PC-3 (cell line): ENCODE results near the gene PSKH1. TPM values are rescaled to one million over a fixed set of nuclear protein-coding genes. Genes with fewer than 3 reads are reported as not detected.
A peak's percentile ranks its signal among the peaks of the same experiment; 100 is the strongest.

ENCODE experiments used
- ATAC-seq: fragments of 200-7000 bp; cut with Tn5 transposase; 2 replicates; pipeline ENCODE4 v1.9.1; 2020; ENCODE audit warnings: mild to moderate bottlenecking, moderate library complexity
- BruUV-seq: library from RNA; stranded (reverse); fragments of 400-500 nt; replicated peaks from 2 replicates; lab custom pipeline; 2021; lab: Mats Ljungman, UMichigan
- CTCF ChIA-PET: fragments of 300-600 bp; sonication (Branson Sonifier 250); formaldehyde crosslinking; loops from one replicate; lab custom pipeline; 2022; ENCODE audit warnings: antibody characterized with exemption; lab: Charles Lee
- POLR2A ChIA-PET: fragments of 300-600 bp; sonication (Branson Sonifier 250); formaldehyde crosslinking; loops from one replicate; lab custom pipeline; 2022; ENCODE audit warnings: antibody characterized with exemption; ENCODE audit not compliant: unreplicated experiment; lab: Charles Lee
- DNase-seq: peaks from one replicate; pipeline ENCODE4 v3.0.0-alpha.2; 2015
- H2AFZ ChIP-seq: fragments of 300-600 bp; sonication (generic); 2 replicates; pipeline ENCODE4 v1.6.0; 2016; ENCODE audit warnings: antibody characterized with exemption, low read length
- H3F3A ChIP-seq: fragments of 300-600 bp; sonication (generic); one replicate; pipeline ENCODE4 v1.6.0; 2017; ENCODE audit warnings: antibody characterized with exemption, low read length, control low read depth, mild to moderate bottlenecking; ENCODE audit not compliant: unreplicated experiment
- H3K27ac ChIP-seq: fragments of 300-600 bp; sonication (generic); 2 replicates; pipeline ENCODE4 v1.5.1; 2016; ENCODE audit warnings: mild to moderate bottlenecking, low read length
- H3K27me3 ChIP-seq: fragments of 300-600 bp; sonication (generic); 2 replicates; pipeline ENCODE4 v1.6.1; 2016; ENCODE audit warnings: low read length, mixed read lengths
- H3K36me3 ChIP-seq: fragments of 300-600 bp; sonication (generic); 2 replicates; pipeline ENCODE4 v1.6.1; 2016; ENCODE audit warnings: low read depth, mixed run types, low read length, mixed read lengths
- H3K4me1 ChIP-seq: fragments of 300-600 bp; sonication (generic); 2 replicates; pipeline ENCODE4 v1.5.1; 2016; ENCODE audit warnings: low read length; ENCODE audit not compliant: insufficient read depth
- H3K4me2 ChIP-seq: fragments of 300-600 bp; sonication (generic); 2 replicates; pipeline ENCODE4 v1.6.0; 2016; ENCODE audit warnings: low read length
- H3K4me3 ChIP-seq: fragments of 300-600 bp; sonication (generic); 2 replicates; pipeline ENCODE4 v1.5.1; 2016; ENCODE audit warnings: mild to moderate bottlenecking, low read length, mixed read lengths
- H3K79me2 ChIP-seq: fragments of 300-600 bp; sonication (generic); 2 replicates; pipeline ENCODE4 v1.6.1; 2017; ENCODE audit warnings: low read length, mixed read lengths
- H3K9ac ChIP-seq: fragments of 300-600 bp; sonication (generic); 2 replicates; pipeline ENCODE4 v1.6.0; 2016; ENCODE audit warnings: mild to moderate bottlenecking, low read length
- H3K9me2 ChIP-seq: fragments of 300-600 bp; sonication (generic); replicated peaks from 2 replicates; pipeline ENCODE4 v1.6.1; 2016; ENCODE audit warnings: mixed run types, low read length, mixed read lengths
- H3K9me3 ChIP-seq: fragments of 300-600 bp; sonication (generic); 2 replicates; pipeline ENCODE4 v1.6.1; 2016; ENCODE audit warnings: low read length, mixed read lengths
- H4K20me1 ChIP-seq: fragments of 300-600 bp; sonication (generic); 2 replicates; pipeline ENCODE4 v1.6.1; 2016; ENCODE audit warnings: low read length, mixed read lengths
- EZH2 ChIP-seq: fragments of 300-600 bp; sonication (generic); IDR thresholded peaks from one replicate; pipeline ENCODE4 v1.6.1; 2017; ENCODE audit warnings: antibody characterized with exemption, mild to moderate bottlenecking, low read length; ENCODE audit not compliant: unreplicated experiment
- EZH2phosphoT487 ChIP-seq: fragments of 300-600 bp; sonication (generic); IDR thresholded peaks from 2 replicates; pipeline ENCODE4 v1.6.1; 2018; ENCODE audit warnings: mild to moderate bottlenecking, antibody characterized with exemption, low read length, borderline replicate concordance
- intact Hi-C: fragments of 100-400 bp; cut with micrococcal nuclease; formaldehyde crosslinking; loops from 2 replicates; pipeline ENCODE4 v1.9.0; 2023
- total RNA-seq: library from RNA; depleted of rRNA; stranded (reverse); fragments of >200 nt; gene quantifications from 2 replicates; pipeline ENCODE4 v1.2.3, GENCODE V29; 2014
- TF ChIP-seq, protein P1 (sequence below): fragments of 300-600 bp; sonication (generic); conservative IDR thresholded peaks from 2 replicates; pipeline ENCODE4 v1.5.1; 2017; ENCODE audit warnings: antibody characterized with exemption, low read depth, mild to moderate bottlenecking, low read length

Gene PSKH1
- total RNA-seq, 1 experiment from 2014 or later = 6.6 TPM

GRCh38 chr16:67856927-67857546 is 36.0 kb upstream of the PSKH1 start:
- Histone ChIP-seq H3K4me3 (no peak overlapping the region), H3K36me3 (peaks cover 10% of the 10 kb centered on the region), H3F3A (no peaks in the 10 kb centered on the region), H3K9me3 (no peaks in the 10 kb centered on the region), H3K4me1 (peaks cover 41% of the 10 kb centered on the region), H3K27ac (peak overlapping the region; percentile 97), H3K9me2 (no peaks in the 10 kb centered on the region), H2AFZ (no peak overlapping the region), H3K4me2 (peak overlapping the region; percentile 75), H3K27me3 (no peaks in the 10 kb centered on the region), H3K79me2 (peaks cover 96% of the 10 kb centered on the region), H4K20me1 (peaks cover 7% of the 10 kb centered on the region; the same call in 1 of the 2 replicates), H3K9ac (peak overlapping the region; percentile 52)
- no peak for ATAC-seq
- no peak for TF ChIP-seq EZH2
- TF ChIP-seq EZH2phosphoT487 = no peak
- TF ChIP-seq, protein P1, sequence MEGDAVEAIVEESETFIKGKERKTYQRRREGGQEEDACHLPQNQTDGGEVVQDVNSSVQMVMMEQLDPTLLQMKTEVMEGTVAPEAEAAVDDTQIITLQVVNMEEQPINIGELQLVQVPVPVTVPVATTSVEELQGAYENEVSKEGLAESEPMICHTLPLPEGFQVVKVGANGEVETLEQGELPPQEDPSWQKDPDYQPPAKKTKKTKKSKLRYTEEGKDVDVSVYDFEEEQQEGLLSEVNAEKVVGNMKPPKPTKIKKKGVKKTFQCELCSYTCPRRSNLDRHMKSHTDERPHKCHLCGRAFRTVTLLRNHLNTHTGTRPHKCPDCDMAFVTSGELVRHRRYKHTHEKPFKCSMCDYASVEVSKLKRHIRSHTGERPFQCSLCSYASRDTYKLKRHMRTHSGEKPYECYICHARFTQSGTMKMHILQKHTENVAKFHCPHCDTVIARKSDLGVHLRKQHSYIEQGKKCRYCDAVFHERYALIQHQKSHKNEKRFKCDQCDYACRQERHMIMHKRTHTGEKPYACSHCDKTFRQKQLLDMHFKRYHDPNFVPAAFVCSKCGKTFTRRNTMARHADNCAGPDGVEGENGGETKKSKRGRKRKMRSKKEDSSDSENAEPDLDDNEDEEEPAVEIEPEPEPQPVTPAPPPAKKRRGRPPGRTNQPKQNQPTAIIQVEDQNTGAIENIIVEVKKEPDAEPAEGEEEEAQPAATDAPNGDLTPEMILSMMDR = no peak
- intact Hi-C loops = no loop called here
- no peak for DNase-seq
- no TSS peak for BruUV-seq
- ChIA-PET CTCF (interaction anchor here (0.7 to 1.1 kb wide), 2 partner anchors 14 to 41 kb away, joined by 4 to 5 read pairs; no protein-coding TSS in a partner anchor), POLR2A (interaction anchor here (0.6 kb wide), 1 partner anchor 947 kb away, joined by 7 read pairs; no protein-coding TSS in a partner anchor)

DNA sequence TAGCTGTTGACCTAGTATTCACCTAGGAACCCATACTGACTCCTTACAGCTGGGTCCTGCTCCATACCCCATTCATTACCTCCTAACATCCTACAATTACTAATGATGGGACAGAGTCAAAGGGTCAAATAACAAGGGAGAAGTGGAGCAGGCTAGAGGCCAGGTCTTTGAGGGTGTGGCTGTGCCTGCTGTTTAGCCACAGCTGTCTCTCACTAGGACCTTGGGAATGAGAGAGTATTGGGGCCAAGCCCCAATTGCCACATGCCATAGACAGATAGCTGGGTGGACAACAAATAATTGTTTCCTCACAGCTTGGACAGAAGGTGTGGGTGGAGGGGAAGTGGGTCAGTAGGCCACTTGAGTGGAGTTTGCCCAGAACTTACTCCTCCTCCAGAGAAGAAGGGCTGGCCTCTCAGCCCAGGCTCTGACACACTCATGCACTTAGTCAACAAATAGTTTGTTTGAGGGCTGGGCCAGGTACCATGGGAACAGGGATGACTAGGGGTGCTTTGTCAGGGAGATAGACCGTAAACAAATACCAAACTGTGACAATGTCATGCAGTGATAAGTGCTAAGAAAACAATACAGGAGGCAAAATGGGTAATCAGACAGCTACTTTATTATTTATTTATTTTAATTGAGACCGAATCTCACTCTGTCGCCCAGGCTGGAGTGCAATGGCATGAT is 35.4 kb upstream of the PSKH1 start:
- TF ChIP-seq EZH2phosphoT487 (no peak), EZH2 (no peak)
- TF ChIP-seq, protein P1 = no peak
- Histone ChIP-seq H2AFZ (no peak overlapping the region), H3K27ac (peak overlapping the region; percentile 97), H3K9me3 (no peaks in the 10 kb centered on the region), H3K4me1 (peaks cover 41% of the 10 kb centered on the region), H3K27me3 (no peaks in the 10 kb centered on the region), H4K20me1 (peaks cover 7% of the 10 kb centered on the region; the same call in 1 of the 2 replicates), H3K79me2 (peaks cover 97% of the 10 kb centered on the region), H3K4me3 (no peak overlapping the region), H3K9ac (peak overlapping the region; percentile 81), H3F3A (no peaks in the 10 kb centered on the region), H3K36me3 (peaks cover 10% of the 10 kb centered on the region), H3K4me2 (peak overlapping the region; percentile 75), H3K9me2 (no peaks in the 10 kb centered on the region)
- TSS peak; percentile 63 for BruUV-seq
- intact Hi-C loops = no loop called here
- CTCF ChIA-PET = interaction anchor here (0.7 to 1.1 kb wide), 2 partner anchors 14 to 41 kb away, joined by 4 to 5 read pairs; no protein-coding TSS in a partner anchor
- POLR2A ChIA-PET = no interaction called here
- DNase-seq (peak; percentile 95), ATAC-seq (peak; percentile 95)
